Measurements from ENCODE around the gene IFIT2.

GRCh38 chr10:89273680-89274079, 28.2 kb upstream of the IFIT2 start:
- TF ChIP-seq CTCF (IDR thresholded peaks at IDR 0.05 in 2 of 3, conservative IDR thresholded peaks at IDR 0.05 in 1 of 3; ENCODE audit: borderline replicate concordance in 1 of 3, insufficient read depth in 1 of 3, low read depth in 2 of 3, low read length in 2 of 3) (no peak), POLR2A (IDR thresholded peaks at IDR 0.05; ENCODE audit: borderline replicate concordance, extremely low read depth, insufficient read depth, insufficient read length) (no peak), REST (IDR thresholded peaks at IDR 0.05; ENCODE audit: low read depth) (no peak), RAD21 (IDR thresholded peaks at IDR 0.05; ENCODE audit: low read depth) (no peak), EZH2 (IDR thresholded peaks at IDR 0.05) (no peak), EZH2phosphoT487 (IDR thresholded peaks at IDR 0.05; ENCODE audit: borderline replicate concordance) (no peak), SRF (IDR thresholded peaks at IDR 0.05; ENCODE audit: low read depth) (no peak), MAX (IDR thresholded peaks at IDR 0.05) (no peak), SIN3A (IDR thresholded peaks at IDR 0.05; ENCODE audit: low read depth) (no peak), POLR2AphosphoS5 (IDR thresholded peaks at IDR 0.05; ENCODE audit: low read depth, low read length) (no peak), ELF1 (IDR thresholded peaks at IDR 0.05; ENCODE audit: borderline replicate concordance, low read depth) (no peak), EGR1 (IDR thresholded peaks at IDR 0.05; ENCODE audit: low read depth) (no peak)

All from HCT116 (cell line).